GM23248 (cell line): ENCODE results near the gene GSTM1.

ENCODE experiments used
- EZH2 ChIP-seq: fragments of 200-600 bp; sonication (generic); IDR thresholded peaks from 2 replicates; pipeline ENCODE4 v1.6.1; 2018; ENCODE audit warnings: antibody characterized with exemption, mild to moderate bottlenecking; ENCODE audit not compliant: insufficient read depth, poor library complexity, severe bottlenecking
- EZH2phosphoT487 ChIP-seq: fragments of 200-600 bp; sonication (generic); IDR thresholded peaks from 2 replicates; pipeline ENCODE4 v1.6.1; 2018; ENCODE audit warnings: antibody characterized with exemption, moderate library complexity, mild to moderate bottlenecking, low read depth; ENCODE audit not compliant: insufficient read depth

DNA sequence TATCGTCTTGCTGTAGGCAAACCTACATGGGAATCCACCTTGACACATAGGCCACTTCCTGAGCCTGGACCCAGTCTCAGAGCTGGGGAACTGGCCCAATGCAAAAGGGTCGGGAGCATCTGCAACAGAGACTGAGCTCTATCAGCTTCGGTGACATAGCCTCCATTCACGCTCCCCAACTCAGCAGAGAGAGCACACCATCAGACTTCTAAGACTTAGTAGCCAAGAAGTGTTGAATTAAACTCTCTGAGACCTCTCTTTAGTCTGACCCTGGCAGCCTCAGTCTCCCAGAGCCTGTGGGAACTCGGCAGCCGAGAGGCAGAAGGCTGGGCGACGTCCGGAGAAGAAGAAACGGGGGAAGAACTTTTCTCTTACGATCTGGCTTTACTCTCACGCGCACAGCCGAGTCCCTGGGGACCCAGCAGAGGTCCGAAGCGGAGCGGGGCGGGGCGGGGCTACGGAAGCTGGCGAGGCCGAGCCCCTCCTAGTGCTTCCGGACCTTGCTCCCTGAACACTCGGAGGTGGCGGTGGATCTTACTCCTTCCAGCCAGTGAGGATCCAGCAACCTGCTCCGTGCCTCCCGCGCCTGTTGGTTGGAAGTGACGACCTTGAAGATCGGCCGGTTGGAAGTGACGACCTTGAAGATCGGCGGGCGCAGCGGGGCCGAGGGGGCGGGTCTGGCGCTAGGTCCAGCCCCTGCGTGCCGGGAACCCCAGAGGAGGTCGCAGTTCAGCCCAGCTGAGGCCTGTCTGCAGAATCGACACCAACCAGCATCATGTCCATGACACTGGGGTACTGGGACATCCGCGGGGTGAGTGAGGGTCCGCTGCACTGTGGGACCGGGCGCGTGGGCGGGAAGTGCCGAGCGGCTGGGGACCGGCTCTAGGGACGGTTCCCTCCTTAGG, 31.8 kb upstream of the GSTM1 start, which contains the start of gene GSTM4:
- TF ChIP-seq EZH2 = no peak
- TF ChIP-seq EZH2phosphoT487 = no peak
